ENCODE results near the gene AMN.

DNA sequence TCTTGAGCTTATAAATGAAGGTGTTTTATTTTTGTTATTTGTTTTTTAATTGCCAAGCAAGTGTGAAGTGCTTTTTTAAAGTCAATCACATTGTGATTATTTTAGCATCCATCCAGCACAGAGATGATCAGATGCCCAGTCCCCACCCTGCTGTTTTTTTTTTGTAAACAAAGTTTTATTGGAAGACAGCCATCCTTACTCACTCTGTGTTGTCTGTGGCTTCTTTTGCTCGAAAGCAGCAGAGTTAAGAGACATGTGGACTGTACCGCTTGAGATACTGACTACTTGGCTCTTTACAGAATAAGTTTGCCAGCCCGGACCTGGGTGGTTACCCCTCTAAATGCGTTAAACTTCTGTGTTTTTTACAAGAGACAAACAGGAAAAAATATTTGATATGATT, 30.9 kb upstream of the AMN start:
- TF ChIP-seq, protein P1, sequence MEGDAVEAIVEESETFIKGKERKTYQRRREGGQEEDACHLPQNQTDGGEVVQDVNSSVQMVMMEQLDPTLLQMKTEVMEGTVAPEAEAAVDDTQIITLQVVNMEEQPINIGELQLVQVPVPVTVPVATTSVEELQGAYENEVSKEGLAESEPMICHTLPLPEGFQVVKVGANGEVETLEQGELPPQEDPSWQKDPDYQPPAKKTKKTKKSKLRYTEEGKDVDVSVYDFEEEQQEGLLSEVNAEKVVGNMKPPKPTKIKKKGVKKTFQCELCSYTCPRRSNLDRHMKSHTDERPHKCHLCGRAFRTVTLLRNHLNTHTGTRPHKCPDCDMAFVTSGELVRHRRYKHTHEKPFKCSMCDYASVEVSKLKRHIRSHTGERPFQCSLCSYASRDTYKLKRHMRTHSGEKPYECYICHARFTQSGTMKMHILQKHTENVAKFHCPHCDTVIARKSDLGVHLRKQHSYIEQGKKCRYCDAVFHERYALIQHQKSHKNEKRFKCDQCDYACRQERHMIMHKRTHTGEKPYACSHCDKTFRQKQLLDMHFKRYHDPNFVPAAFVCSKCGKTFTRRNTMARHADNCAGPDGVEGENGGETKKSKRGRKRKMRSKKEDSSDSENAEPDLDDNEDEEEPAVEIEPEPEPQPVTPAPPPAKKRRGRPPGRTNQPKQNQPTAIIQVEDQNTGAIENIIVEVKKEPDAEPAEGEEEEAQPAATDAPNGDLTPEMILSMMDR (conservative IDR thresholded peaks at IDR 0.05; ENCODE audit: low read length), result no peak
- TF ChIP-seq EZH2phosphoT487 (IDR thresholded peaks at IDR 0.05; ENCODE audit: borderline replicate concordance, low read depth, low read length), result no peak
